ENCODE results near the gene TEDDM1.

Gene TEDDM1

DNA sequence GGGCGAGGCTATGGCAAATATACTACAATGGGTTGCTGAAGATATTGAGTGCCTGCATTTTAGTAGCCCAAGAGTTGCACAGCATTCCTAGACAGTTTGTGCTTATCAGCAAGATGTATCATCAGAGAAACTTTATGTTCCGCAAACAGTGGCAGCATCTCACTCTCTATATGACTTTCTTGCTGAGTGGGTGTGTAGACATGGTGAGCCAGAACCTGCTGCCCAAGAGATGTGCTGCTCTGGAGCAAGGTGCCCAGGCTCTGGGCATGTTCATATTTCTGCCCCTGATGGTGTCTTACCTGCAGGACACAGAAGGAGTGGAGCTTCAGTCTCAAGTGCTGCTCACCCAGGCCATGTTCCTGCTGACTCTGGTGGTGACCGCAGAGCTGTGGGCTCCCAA is 41.3 kb upstream of the TEDDM1 start:
- TF ChIP-seq ZFX (IDR thresholded peaks at IDR 0.05) = no peak
- TF ChIP-seq CTCF (conservative IDR thresholded peaks at IDR 0.05) = no peak
- no peak overlapping the region for H3K27ac ChIP-seq

- no peak for TF ChIP-seq ZFX (IDR thresholded peaks at IDR 0.05)
- TF ChIP-seq CTCF (conservative IDR thresholded peaks at IDR 0.05) = no peak
- H3K27ac ChIP-seq = no peak overlapping the region
Observed at GRCh38 chr1:182438326-182438725, 37.9 kb upstream of the TEDDM1 start.

DNA sequence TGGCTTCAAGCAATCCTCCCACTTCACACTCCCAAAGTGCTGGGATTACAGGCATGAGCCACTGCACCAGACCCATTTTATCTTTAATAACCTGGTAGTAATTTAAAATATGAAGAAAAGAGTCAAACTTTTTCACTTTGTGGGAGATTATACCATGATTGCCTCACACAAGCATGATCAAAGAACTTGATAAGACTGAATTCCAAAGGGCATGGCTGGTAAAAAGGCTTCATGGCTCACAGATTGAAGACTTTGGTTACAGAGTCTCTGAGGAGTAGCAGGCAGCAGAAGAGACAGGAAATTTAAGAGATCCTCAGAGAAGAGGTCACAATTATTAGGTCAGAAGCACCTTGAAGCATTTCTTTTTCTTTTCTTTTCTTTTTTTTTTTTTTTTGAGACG is 33.1 kb upstream of the TEDDM1 start:
- no peak for TF ChIP-seq ZFX (IDR thresholded peaks at IDR 0.05)
- TF ChIP-seq CTCF (conservative IDR thresholded peaks at IDR 0.05) = no peak
- no peak overlapping the region for H3K27ac ChIP-seq

GRCh38 chr1:182431278-182431677 is 30.8 kb upstream of the TEDDM1 start:
- no peak overlapping the region for H3K27ac ChIP-seq
- TF ChIP-seq CTCF (conservative IDR thresholded peaks at IDR 0.05) (no peak), ZFX (IDR thresholded peaks at IDR 0.05) (no peak)

DNA sequence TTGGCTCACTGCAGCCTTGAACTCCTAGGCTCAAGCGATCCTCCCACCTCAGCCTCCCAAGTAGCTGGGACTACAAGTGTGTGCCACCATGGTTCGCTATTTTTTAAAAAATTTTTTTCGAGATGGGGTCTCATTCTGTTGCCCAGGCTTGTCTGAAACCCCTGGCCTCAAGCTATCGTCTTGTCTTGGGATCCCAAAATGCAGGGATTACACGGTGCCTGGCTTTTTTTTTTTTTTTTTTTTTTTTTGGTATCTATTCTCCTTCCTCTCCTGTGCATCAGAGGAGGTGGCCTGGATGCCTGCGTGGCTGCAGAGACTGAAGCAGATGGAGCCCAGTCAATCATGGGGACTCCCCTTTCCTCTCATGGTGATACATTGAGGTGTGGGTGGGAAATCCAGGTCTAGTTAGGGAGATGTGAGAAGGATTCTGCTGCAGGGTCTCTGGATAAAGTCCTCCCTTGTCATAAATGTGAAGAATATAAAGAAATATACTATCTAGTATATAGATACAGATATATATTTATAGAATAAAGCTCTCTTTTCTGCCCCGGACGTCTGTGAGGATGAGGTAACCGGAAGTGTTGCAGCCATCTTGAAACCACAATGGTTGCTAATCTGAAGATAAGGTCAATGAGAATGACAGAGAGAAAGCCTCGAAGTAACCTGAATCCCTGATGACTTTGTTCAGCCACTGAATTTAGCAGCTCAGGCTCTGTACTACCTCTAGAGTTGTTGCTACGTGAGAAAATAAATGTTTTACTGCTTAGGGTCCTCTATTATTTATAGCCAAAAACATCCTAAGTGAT is 30.0 kb upstream of the TEDDM1 start:
- H3K27ac ChIP-seq = no peak overlapping the region
- no peak for TF ChIP-seq CTCF (conservative IDR thresholded peaks at IDR 0.05)
- TF ChIP-seq ZFX (IDR thresholded peaks at IDR 0.05) = no peak

DNA sequence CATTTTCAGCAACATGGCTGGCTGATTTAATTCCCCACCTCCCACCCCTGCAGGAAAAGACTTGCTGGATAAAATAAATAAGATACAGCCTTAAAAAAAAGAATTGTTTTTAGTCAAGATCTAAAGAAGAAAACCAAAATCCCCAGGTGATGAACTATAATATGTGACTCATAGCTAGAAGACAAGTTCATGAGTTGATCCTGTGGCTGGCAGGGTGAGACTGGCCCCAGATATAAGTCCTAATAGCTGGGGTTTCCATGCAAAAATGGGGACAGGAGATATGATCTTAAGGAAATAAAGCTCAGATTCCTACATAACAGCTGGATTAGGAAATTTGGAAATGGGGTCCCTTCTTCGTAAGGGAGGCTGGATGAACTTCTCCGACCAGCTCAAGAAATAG is 27.6 kb upstream of the TEDDM1 start:
- no peak overlapping the region for H3K27ac ChIP-seq
- no peak for TF ChIP-seq CTCF (conservative IDR thresholded peaks at IDR 0.05)
- TF ChIP-seq ZFX (IDR thresholded peaks at IDR 0.05) = no peak

GRCh38 chr1:182426442-182427430 is 26.3 kb upstream of the TEDDM1 start:
- TF ChIP-seq CTCF (conservative IDR thresholded peaks at IDR 0.05) (no peak), ZFX (IDR thresholded peaks at IDR 0.05) (no peak)
- no peak overlapping the region for H3K27ac ChIP-seq

All from C4-2B (cell line).